ENCODE results near the gene PCMT1.

DNA sequence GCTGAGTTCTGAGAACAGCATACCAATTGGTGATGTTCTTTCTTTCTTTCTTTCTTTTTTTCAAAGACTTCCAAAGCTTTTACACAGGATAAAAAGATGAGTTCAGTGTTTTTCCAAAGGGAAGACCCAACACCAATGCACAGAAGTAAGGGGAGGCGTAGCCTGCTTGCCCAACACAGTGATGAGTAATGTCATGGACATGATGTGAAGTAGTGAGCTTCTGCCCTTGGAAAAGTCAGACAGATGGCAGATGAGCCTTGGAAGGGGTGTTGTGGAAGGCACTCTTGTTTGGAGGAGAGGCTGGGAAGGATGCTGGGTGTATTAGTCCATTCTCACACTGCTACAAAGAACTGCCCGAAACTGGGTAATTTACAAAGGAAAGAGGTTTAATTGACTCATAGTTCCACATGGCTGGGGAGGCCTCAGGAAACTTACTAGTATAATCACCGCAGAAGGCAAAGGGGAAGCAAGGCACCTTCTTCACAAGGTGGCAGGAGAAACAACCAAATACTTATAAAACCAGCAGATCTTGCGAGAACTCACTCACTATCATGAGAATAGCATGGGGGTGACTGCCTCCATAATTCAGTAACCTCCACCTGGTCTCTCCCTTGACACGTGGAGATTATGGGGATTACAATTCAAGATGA, 102.0 kb downstream of the PCMT1 start:
- TF ChIP-seq, protein P1, sequence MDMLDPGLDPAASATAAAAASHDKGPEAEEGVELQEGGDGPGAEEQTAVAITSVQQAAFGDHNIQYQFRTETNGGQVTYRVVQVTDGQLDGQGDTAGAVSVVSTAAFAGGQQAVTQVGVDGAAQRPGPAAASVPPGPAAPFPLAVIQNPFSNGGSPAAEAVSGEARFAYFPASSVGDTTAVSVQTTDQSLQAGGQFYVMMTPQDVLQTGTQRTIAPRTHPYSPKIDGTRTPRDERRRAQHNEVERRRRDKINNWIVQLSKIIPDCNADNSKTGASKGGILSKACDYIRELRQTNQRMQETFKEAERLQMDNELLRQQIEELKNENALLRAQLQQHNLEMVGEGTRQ (IDR thresholded peaks at IDR 0.05), result no peak
- TF ChIP-seq, protein P2, sequence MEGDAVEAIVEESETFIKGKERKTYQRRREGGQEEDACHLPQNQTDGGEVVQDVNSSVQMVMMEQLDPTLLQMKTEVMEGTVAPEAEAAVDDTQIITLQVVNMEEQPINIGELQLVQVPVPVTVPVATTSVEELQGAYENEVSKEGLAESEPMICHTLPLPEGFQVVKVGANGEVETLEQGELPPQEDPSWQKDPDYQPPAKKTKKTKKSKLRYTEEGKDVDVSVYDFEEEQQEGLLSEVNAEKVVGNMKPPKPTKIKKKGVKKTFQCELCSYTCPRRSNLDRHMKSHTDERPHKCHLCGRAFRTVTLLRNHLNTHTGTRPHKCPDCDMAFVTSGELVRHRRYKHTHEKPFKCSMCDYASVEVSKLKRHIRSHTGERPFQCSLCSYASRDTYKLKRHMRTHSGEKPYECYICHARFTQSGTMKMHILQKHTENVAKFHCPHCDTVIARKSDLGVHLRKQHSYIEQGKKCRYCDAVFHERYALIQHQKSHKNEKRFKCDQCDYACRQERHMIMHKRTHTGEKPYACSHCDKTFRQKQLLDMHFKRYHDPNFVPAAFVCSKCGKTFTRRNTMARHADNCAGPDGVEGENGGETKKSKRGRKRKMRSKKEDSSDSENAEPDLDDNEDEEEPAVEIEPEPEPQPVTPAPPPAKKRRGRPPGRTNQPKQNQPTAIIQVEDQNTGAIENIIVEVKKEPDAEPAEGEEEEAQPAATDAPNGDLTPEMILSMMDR (IDR thresholded peaks at IDR 0.05), result no peak
- TF ChIP-seq EP300 (IDR thresholded peaks at IDR 0.05) (no peak), NR3C1 (IDR thresholded peaks at IDR 0.05) (no peak), RCOR1 (IDR thresholded peaks at IDR 0.05; ENCODE audit: low read depth, low read length) (no peak)
- TF ChIP-seq, protein P3, sequence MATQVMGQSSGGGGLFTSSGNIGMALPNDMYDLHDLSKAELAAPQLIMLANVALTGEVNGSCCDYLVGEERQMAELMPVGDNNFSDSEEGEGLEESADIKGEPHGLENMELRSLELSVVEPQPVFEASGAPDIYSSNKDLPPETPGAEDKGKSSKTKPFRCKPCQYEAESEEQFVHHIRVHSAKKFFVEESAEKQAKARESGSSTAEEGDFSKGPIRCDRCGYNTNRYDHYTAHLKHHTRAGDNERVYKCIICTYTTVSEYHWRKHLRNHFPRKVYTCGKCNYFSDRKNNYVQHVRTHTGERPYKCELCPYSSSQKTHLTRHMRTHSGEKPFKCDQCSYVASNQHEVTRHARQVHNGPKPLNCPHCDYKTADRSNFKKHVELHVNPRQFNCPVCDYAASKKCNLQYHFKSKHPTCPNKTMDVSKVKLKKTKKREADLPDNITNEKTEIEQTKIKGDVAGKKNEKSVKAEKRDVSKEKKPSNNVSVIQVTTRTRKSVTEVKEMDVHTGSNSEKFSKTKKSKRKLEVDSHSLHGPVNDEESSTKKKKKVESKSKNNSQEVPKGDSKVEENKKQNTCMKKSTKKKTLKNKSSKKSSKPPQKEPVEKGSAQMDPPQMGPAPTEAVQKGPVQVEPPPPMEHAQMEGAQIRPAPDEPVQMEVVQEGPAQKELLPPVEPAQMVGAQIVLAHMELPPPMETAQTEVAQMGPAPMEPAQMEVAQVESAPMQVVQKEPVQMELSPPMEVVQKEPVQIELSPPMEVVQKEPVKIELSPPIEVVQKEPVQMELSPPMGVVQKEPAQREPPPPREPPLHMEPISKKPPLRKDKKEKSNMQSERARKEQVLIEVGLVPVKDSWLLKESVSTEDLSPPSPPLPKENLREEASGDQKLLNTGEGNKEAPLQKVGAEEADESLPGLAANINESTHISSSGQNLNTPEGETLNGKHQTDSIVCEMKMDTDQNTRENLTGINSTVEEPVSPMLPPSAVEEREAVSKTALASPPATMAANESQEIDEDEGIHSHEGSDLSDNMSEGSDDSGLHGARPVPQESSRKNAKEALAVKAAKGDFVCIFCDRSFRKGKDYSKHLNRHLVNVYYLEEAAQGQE (IDR thresholded peaks at IDR 0.05), result no peak
